Raji (cell line): ENCODE measurements around the gene TRIM25.

Experiments used
- POLR2A ChIP-seq: IDR thresholded peaks from 2 replicates; pipeline ENCODE4 v1.6.1; 2011; ENCODE audit warnings: low read depth, low read length, control low read depth; ENCODE audit not compliant: insufficient read depth

TRIM25 gene, protein sequence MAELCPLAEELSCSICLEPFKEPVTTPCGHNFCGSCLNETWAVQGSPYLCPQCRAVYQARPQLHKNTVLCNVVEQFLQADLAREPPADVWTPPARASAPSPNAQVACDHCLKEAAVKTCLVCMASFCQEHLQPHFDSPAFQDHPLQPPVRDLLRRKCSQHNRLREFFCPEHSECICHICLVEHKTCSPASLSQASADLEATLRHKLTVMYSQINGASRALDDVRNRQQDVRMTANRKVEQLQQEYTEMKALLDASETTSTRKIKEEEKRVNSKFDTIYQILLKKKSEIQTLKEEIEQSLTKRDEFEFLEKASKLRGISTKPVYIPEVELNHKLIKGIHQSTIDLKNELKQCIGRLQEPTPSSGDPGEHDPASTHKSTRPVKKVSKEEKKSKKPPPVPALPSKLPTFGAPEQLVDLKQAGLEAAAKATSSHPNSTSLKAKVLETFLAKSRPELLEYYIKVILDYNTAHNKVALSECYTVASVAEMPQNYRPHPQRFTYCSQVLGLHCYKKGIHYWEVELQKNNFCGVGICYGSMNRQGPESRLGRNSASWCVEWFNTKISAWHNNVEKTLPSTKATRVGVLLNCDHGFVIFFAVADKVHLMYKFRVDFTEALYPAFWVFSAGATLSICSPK

DNA sequence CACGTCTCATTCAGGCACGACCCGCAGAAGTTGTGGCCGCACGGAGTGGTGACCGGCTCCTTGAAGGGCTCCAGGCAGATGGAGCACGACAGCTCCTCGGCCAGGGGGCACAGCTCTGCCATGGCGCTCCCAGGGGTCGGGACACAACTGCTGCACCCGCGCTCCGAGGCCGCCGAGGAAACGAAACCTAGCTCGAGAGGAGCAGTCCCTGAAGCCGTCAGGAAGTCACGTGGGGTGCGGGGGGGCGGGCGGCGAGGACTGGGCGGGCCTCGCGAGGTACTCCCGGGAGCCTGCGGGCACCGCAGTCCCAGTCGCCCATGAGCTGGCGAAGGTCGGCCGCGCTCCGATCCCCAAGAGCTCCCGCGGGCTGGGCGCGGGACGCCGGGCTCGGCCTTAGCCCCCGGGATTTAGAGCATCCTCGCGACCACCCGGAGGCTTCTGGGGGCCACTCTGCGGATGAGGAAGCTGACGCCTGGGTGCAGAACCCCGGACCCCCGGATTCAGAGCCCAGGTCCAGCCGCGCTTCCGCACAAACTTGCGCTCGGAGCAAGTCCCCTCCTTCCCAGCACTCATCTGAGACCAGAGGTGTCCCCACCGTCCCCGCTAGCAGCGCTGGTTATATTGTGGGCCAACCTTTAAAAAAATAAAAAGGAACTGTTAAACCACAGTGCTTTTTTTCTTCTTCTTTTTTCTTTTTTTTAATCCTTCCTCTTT is at the start of gene TRIM25:
TRIM25 (minus strand) TSS at position 183 of the 714 bp plus-strand sequence; CDS start at position 122, 61 bp downstream.
- peak; percentile 97 for TF ChIP-seq POLR2A

DNA sequence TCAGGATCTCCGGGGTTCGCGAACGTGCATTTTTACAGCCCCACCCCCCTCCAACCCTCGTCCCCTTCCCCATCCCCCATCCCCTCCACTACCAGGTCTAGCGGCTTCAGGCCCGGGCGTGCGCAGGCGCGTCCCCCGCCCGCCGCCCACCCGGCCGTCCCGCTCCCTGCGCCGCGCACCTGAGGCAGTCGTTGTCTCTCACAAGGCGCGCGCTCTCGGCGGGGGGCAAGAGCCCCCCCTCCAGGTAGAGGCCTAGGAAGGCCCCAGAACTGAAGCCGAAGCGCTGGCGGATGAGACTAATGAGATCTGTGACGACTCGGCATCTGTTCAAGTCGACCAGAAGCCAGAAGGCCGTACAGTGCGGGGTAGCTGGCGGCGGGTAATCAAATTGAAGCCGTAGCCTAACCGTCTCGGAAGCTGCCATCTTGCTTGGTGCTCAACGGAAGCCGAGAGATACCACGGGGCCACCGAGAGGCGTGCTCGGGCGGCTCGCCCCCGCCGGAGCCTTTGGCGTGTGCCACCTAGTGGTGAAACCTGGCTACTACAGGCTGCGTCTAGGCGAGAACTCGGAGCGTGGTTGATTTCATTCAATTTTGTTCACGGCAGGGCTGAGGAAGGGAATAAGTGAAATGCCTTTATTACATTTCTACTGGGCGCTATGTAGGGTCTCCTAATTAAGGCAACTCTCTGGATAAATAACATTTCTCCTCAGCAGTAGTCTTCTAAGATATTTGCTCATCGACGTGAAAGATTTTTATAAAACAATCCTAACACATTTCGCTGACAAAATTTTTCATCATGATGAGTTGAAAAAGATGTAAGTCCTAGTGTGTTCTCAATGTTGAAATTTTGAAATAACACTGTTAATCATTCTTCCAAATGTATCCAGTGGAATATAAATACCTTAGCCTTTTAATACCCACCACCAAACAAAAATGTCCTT is 47.0 kb upstream of the TRIM25 start, which contains the start of gene COIL:
COIL (minus strand) TSS at position 455 of the 943 bp plus-strand sequence; CDS start at position 424, 31 bp downstream.
- TF ChIP-seq POLR2A: peak; percentile 82

DNA sequence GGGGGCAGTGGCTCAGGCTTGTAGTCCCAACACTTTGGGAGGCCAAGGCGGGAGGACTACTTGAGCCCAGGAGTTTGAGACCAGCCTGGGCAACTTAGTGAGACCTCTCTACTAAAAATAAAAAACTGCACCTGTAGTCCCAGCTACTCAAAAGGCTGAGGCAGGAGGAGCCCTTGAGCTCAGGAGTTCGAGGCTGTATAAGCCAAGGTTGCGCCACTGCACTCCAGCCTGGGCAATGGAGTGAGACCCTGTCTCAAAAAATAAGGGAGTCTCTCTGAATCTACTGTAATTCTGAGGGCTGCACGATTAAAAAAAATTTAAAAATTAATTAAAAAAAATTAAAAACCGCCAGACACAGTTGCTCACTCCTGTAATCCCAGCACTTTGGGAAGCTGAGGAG is 43.1 kb upstream of the TRIM25 start:
- no peak for TF ChIP-seq POLR2A

DNA sequence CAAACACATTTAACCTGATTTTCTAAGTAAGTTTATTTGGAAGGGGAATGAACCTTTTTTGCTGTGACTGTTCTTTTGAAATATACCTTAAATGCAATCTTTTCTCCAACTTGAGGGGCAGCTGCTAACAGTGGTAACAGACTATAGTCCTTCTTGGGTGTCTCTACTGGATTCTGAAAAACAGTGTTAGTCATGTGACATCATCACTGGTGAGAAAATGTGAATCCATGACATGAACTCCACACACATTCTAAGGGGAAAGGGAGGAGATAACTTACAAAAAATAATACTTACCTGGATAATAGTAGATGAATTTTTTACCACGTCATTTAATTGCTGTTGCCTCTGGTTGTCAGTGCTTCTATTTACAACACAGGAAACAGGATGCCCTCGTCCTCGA is 35.7 kb upstream of the TRIM25 start:
- TF ChIP-seq POLR2A: no peak

DNA sequence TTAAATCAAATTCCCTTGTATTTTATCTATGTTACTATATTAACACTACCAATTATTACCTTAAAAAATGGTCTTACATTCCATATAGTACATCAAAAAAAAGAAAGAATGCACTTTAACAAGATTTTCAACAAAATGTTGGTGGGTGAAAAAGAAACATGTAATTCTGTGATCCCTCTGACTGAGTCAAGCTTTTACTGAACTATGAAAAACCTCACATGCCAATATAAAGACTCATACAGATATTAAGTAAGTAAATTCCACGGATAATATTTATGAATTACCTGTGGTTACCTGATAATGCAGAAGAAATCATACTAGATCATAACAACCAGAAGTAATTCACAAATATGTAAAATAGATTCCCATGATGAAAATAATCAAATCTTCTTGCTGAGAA is 34.6 kb upstream of the TRIM25 start:
- no peak for TF ChIP-seq POLR2A

DNA sequence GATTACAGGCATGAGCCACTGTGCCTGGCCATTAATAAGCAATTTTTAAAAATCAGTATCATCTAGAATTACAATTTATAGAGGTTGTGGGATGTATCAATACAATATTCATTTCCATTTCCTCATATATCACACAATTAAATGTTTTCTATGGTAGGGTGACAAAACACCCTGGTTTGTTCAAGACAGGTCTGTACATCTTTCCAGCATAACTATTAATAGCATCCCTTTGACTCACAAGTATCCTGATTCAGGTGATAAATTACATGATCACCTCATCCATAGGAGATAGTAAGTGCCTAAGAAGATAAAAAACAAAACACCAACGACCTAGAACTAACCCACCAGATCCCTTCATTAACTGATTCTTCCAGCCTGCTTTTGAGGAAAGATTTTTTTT is 33.9 kb upstream of the TRIM25 start:
- TF ChIP-seq POLR2A: no peak

DNA sequence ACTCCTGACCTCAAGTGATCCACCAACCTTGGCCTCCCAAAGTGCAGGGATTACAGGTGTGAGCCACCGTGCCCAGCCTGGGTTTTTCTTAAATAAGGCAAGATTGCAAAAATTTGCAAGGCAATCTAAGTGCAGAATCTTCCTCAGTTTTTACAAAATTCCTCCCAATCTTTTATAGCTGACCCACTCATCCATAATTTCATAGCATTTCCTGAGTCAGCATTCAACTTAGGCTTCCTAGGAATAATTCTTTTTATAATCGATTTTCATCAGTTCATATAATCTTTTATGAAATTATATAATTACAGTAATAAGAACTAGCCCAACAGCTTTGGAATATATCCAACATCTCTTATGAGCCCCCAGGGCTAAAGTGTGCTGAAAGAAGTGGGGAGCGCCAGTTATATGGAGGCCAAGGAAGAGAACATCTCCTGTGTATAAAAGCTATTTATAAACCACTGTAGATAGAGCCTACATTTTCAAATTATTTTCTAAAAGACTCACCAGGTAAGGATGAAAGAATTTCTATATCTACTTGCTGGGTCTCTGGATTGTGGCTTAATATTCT is 32.2 kb upstream of the TRIM25 start:
- TF ChIP-seq POLR2A: no peak

DNA sequence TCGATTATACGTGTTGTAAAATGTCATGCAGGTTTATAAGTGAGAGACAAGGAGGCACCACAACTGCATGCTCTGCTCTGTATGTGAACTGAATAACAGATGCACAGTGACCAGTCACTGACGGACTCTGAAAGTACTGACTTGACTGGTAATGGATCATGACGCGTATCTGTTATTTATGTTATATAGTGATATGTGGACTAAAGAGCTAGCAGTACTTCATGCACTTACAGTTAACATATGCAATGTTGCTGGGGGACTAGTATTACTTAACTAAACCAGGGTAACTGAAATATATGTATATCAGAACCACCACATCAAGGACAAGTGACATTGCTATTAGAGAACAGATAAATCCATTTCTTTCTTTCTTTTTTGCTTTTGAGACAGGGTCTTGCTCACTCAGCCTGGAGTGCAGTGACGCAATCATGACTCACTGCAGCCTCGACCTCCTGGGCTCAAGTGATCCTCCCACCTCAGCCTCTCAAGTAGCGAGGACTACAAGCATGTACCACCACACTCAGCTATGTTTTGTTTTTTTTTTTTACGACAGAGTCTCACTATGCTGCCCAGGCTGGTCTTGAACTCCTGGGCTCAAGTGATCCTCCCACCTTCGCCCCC is 29.8 kb upstream of the TRIM25 start:
- TF ChIP-seq POLR2A: no peak

DNA sequence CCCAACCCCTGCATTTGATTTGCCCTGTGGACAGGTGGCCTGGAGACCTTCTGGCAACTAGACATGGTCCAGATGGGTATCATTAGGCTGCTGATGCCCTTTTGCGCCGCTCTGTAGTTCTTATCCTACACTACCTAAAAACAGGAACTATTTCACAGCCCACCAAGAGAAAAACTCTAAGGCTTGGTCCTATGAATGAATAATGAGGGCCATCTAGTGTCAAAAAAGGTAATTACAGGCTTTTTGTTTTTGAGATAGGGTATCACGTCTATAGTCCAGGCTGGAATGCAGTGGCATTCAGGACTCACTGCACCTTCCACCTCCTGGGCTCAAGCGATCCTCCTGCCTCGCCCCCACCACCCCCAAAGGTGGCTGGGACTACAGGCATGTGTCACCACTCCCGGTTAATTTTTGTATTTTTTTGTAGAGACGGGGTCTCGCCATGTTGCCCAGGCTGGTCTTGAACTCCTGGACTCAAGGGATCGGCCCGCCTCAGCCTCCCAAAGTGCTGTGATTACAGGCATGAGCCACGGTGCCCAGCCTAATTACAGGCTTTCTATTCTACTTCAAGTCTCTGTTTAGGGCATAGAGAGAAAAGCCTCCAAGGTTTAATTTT is 26.1 kb upstream of the TRIM25 start:
- TF ChIP-seq POLR2A: no peak

DNA sequence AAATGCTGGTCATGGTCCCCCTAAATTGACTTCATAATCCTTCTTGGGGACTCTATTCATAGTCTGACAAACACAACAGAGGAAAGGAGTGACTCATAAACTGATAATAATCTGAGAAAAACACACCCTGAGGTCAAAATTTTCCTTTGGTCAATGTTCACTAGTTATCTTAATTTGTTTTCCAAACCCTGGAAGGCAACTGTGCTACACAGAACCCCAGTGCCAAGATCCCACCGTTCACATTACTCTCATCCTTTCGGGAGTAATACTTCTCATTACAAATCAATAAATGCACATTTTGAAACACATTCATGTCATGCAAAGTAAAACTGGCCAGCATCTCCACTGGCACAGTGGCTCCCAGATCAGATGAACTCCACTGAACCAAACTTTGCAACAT is 23.8 kb upstream of the TRIM25 start:
- no peak for TF ChIP-seq POLR2A

DNA sequence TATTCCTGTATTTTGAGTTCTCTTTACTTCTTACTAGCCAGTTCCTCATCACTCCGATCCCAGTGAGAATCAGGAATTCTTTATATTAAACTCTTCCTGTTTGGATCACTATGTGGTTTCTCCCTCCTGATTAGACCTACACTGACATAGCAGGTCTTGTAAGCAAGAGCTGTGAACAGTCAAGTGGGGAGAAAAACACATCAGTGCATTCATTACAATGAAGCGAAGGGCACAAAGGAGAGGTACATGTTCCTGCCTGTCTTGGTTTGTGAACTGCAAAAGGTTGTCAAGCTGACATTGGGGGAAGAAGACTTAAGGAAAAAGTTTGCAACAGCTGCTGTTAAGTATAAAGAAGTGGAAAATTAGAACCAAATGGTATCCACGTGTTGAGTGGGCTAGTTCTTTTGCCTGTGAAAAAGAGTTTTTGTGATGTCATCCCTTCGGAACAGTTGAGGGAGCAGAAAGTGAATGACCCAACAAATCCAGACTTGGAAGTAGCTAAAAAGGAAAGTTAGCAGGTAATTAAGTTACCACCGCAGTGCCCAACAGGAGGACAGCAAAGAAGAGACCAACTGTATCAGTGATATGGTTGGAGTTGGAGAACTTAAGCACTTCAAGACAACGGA is 23.0 kb upstream of the TRIM25 start:
- no peak for TF ChIP-seq POLR2A

DNA sequence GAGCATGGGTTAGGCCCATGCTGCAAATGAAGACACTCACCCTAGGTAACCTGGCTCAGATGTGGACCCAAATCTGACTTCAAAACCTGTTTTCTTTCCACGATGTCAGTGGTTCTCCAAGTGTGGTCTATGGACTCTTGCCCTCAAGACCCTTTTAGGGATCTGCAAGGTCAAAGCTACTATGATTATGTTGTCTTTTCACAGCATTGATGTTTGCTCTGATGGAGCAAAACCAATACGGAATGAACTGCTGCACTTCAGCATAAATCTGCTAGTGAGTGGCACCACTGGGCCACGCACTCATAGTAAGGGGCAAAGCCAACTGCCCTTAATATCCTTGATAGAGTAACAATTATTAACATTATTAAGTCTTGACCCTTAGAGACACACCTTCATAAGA is 21.6 kb upstream of the TRIM25 start:
- TF ChIP-seq POLR2A: no peak

DNA sequence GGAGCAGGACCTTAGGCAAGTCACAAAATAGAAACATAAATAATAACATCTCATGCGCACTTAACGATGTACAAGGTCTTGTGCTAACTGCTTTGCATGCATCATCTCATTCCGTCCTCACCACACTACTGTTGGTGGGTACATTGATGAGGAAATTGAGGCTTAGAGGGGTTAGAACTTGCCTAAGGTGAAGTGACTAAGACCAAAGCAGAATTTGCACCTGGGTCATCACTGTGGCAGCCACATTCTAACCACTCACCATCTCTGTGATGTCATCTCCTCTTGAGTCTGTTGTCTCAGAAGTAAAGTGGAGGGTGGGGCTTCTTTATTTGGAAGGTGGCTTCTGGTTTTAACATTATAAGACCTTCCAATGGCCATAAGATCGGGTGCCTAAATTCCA is 20.4 kb upstream of the TRIM25 start:
- no peak for TF ChIP-seq POLR2A
